Measurements from ENCODE around the gene EFCAB6.

The EFCAB6 gene

DNA sequence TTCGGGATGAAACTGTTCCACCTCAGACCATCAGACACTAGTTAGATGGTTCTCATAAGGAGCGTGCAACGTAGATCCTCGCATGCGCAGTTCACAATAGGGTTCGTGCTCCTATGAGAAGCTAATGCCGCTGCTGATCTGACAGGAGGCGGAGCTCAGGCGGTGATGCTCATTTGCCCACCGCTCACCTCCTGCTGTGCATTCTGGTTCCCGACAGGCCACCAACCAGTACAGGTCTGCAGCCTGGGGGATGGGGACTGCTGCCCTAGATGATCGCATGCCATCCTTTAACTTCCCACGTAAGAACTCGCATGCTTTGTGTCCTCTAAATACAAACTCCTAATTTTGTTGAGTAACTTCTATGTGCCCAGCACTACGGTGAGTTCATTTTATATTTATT lies 62.6 kb downstream of the EFCAB6 start:
- DNase-seq (ENCODE audit: low spot score) = no peak

GRCh38 chr22:43747877-43748276 lies 64.2 kb downstream of the EFCAB6 start:
- no peak for DNase-seq (ENCODE audit: low spot score)

DNA sequence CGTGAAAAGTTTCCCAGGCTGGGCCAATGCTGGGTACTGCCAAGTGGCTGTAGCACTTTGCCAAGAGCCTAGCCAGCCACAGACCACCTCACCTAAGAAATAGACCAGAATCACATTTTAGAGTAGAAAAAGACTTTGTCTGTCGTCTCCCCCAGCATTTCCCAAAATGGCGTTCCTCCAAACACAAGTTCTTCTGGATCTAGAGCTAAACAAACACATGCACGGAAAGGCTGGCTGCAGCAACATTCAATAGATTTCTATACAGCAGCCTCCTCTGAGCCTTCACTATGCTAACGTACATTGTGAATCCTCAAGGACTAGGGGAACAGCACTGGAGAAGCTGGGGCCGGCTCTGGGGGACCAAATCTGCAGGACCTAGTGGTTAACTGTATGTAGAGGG lies 65.0 kb downstream of the EFCAB6 start:
- DNase-seq (ENCODE audit: low spot score) = no peak

DNA sequence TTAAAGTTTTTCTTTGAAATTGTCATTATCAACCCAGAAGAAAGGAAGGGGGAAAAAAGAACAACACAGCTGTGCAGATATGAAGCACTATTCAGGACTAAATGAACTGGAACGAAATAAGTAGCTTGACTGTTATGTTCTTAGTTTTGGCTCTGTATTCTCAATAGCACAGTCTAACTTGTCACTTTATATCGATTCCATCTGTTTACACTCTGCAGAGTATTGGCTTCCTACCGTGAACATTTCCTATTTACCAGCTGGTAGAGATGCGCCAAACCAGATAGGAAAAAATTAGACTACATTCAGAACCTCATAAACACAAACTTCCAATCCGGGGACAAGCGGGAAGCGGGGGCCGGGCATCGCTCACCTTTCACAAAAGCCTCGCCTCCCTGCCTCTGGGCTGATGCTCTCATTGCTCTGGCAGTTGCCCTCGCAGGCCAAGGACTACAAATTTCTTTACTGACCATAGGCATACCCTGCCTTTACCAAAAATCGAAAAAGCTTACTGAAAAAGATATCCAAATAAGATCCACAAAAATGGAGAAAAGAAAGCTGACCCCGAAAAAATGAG lies 66.2 kb downstream of the EFCAB6 start:
- DNase-seq (ENCODE audit: low spot score) = no peak

GRCh38 chr22:43745411-43745770 lies 66.7 kb downstream of the EFCAB6 start:
- DNase-seq (ENCODE audit: low spot score) = no peak

DNA sequence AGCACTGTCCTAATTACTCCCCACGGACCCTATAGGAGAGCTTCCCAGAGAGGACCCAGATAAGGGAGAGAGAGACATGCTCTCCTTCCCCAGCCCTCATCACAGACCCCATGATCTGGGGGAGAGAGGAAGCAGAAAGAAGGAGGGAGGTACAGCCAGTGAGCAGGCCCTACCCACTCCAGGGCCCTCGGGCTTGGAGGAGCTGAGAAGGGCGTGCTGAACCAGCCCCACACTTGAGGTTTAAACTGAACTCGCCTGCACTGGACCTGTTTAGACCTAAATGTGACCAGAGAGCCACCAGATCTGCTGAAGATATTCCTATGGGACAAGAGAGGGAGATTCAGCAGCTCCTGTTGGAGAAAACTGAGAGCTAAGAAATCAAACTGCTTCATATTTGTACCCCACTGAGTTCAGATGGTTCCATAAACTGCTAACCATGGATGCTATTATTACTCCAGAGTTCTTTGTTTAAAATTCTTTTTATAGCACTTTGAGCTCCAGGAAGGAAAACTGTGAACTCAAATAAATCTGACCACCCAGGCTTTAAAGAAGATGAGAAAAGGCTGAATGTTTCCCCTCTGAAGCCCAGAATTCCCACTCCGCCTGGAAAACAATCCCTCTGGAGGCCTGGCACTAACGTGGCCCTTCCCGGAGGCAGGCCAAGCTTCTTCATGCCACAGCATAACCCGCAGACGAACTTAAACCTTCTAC lies 67.2 kb downstream of the EFCAB6 start:
- DNase-seq (ENCODE audit: low spot score) = no peak

DNA sequence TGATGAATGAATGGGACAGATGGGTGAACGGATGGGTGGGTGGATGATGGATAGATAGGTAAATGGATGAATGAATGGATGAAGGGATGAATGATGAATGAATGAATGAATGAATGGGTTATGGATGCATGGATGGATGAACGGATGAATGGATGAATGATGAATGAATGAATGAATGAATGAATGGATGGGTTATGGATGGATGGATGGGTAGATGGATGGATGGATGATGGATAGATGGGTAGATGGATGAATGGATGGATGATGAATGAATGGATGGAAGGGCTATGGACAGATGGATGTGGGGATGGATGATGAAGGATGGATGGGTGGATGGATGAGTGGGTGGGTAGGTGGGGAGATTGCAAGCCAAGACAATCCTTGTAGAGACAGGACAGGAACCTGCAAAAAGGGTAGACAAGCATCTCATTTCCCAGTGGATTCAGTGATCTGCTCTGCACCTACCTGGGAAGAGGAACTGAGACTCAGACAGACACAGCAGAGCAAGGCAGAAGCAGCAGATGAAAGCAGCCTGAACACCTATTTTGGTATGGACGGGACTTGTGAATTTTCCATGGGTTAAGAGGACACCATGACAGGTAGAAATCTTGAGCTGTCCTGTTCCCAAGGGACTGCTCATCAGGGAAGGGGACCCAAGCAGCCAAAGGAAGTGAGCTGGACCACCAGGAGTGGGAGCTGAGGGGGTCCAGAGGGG lies 68.0 kb downstream of the EFCAB6 start:
- no peak for DNase-seq (ENCODE audit: low spot score)

DNA sequence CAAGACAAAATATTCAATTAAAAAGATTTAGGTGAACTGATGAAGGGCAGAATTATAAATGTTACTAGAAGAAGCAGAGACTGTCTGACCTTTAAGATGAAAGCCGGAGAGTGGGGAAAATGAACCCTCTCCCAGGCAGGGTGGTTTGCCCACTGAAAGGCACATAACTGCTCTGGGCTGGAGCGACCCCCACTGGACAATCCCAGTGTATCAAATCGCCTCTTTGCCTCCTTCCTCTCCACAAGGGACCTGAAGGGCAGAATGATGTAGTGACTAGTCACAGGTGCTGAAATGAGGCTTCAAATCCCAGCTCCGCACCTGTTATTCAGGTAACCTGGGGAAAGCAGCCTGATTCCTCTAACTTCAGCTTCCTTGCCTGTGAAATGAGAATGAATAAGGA lies 69.0 kb downstream of the EFCAB6 start:
- DNase-seq (ENCODE audit: low spot score) = no peak

DNA sequence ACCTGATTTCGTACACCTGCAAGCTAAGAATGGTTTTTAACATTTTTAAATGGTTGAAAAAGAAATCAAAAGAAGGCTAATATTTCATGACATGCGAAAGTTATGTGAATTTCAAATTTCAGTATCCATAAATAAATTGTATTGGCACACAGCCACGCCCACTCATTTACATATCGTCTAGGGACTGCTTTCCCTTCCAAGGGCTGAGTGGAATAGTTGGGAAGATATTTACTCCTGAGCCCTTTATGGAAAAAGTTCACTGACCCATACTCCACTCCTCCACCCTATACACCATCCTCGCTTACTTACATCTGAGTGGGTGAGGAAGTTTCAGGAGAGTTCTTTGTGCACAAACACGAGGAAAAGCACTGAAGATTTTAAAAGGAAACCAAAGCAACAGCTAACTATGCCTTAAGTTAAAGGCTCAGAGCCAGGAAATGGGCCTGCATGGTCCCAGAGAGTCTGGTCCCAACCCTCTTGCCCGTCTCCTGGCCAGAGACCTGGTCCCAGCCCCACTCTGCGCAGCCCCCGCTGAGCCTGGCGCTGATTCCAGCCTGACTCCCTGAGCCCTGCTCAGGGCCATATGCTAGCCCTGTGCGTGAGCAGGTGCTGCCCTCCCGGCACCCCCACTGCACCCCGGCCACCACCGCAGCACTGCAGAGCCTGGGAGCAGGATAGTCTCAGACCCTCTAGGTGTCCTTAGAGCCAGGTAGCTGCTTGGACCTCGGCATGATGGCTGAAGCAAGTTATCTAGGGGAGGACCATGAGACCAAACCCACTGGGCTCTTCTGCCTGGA lies 69.8 kb downstream of the EFCAB6 start:
- DNase-seq (ENCODE audit: low spot score) = no peak

DNA sequence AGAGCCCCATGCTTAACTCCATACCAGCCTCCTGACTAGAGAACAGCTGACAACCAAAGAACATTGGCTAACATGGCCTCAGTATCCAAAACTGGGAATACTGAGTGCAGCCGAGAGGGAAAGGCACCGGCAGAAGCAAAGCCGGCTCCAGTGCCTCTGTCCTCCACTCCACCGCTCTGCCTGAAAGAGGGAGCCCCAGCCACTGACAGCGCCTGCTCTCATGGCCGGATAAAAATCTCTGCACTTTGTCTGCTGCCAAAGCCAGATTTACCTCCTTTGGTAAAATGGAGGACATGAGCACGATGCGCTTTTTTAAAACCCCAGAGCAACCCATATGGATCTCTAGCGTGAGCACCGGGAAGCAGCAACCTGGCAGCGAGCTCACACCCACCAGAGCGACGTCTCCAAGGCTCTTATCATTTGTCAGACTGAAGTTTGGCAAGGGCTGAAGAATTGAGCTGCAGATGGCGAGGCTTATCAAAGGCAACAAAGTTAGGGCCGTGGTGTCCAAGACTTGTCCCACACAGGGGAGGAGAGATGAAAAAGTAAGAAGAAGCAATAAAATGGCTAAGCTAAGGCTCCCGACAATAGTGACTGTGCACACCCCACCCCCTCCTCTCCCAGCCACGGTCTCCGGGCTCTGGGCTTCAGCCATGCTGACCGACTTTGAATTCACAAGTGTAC lies 71.4 kb downstream of the EFCAB6 start:
- no peak for DNase-seq (ENCODE audit: low spot score)

DNA sequence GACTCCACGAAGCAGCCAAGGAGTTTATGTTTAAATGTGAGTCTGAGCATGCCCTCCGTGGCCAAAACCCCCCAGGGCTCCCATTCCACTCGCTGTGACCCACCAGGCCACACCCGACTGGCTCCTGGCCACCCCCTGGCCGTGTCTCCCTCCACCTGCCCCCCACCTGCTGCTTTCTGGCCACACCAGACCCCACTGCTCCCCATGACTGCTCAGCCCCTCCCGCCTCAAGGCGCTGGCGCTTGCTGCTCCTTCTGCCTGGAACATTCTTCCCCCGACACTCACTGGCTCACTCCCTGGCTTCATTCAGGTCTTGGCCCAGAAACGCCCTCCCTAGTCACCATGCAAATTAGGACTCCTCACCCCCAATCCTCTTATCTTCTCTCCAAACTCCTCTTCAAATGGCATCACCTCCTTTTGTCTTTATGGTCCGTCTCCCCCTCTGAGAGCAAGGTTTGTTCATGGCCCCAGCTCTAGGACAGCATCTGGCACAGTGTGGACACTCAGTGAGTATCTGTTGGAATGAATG lies 72.2 kb downstream of the EFCAB6 start:
- DNase-seq (ENCODE audit: low spot score) = no peak

- no peak for DNase-seq (ENCODE audit: low spot score)
These were observed 74.8 kb downstream of the EFCAB6 start for GRCh38 chr22:43737150-43737828.

DNA sequence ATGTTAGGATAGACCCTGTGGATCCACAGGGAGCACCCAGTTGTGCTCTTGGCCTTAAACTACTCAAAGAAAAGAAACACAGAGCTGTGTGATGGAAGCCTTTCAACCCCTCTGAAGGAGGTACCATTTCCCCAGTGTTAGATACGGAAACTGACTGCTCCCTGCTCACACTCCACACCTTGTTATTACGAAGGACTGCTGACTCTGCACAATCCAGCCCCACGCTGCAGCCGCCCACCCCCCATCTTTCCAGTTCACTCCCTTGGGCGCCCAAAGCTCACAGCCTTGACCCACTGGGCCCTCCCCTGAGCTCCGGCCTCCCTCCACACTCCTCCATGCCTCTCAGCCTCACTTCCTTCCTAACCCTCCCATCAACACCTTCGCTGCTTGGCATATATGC lies 75.5 kb downstream of the EFCAB6 start:
- DNase-seq (ENCODE audit: low spot score) = no peak

DNA sequence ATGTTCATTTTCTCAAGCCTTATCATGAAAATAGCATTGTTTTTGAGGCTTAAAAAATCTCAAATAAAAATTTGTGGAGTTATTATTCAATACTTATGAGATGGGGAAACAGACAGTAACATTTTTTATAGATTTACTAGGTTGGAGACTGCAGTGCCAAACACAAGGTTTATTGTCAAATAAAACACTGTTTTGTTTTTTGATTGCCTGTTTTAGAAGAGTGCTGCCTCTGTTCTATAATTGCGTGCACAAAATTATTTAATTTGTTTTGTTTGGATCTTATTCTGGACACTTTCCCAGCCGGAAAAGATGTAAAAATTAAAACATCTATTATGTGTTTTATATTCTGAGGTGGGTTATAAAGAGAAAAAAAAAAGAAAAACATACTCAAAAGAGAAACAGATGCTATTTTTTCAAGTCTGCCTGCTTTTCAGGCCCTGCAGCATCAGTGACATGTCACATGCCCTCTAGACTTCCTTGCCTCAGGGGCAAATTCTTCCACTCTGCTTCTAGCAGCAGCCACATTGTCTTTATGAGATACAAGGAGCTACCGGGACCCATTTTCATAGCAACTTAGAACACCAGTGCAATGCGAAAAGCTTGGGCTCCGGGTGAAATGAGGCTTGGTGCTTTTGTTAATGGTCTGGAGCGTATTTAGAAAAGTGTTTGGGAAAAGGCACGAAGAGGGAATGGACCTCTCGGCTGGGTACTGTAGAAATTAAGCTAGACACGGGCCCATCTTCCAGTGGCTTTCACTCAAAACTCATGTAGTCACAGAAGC lies 77.5 kb downstream of the EFCAB6 start:
- no peak for DNase-seq (ENCODE audit: low spot score)

- DNase-seq (ENCODE audit: low spot score) = no peak
These were observed 79.0 kb downstream of the EFCAB6 start for GRCh38 chr22:43733138-43733537.

DNA sequence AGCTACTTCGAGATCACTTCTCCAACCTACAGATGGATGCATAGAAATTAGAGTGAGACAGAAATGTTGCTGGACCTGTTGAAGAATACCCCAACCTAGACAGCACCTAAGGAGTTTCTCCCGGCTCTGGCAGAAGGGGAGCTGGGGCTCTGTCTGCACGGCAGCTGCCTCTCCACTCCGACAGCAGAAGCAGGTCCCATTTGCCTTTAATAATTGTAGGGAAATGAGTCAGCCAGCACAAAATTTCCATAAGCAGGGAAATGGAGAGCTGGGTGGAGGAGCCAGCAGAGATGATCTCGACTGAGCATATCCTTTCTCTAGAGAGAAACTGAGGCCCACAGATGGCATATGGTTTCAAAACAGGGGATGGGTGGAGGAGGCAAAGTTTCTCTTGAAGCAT lies 80.1 kb downstream of the EFCAB6 start:
- no peak for DNase-seq (ENCODE audit: low spot score)

- no peak for DNase-seq (ENCODE audit: low spot score)
These were observed 85.1 kb downstream of the EFCAB6 start for GRCh38 chr22:43726964-43727543.

DNA sequence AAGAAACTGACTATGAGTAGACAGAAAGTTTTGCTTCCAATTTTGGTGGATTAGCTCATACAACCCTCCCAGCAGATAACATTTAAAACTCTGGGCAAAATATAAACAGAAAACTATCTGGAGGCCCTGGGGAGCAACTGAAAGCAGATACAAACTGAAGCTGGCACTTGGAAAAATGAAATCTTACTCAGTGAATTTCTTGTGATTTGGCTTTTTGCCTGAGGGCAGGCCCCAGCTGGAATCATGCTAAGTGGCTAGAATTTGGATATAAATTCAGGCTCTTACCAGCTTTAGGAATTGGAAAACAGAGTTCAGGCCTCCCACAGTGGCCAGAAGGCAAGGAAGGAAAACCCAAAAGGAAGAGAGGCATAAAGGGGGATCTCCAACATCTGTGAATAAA lies 85.8 kb downstream of the EFCAB6 start:
- DNase-seq (ENCODE audit: low spot score) = no peak

DNA sequence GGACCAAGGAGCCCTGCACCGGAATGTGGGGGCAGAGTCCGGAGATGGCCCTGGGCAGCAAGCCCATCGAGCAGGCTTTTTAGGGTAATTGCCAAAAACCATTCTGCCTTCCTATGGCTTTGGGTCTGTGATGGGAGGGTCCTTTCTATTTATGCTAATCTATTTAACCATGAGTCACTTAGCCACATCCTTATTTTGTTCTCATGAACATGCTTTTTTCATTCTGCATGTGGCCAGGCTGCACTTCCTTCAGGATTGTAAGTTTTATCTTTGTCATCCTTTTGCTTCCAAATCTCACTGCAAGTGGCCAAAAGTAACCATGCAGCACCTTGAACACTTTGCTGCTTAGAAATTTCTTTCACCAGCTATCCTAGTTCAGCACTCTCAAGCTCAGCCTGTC lies 88.3 kb downstream of the EFCAB6 start:
- no peak for DNase-seq (ENCODE audit: low spot score)

GRCh38 chr22:43722444-43722843 lies 89.7 kb downstream of the EFCAB6 start:
- DNase-seq (ENCODE audit: low spot score) = peak; percentile 15

Data from putamen (tissue), 1 donor.